Sigmoid colon (tissue), 7 donors: ENCODE data around the gene CHL1. TPM values are rescaled to one million over a fixed set of nuclear protein-coding genes. Genes with fewer than 3 reads are reported as not detected.

Experiments
- DNase-seq: peaks from one replicate; pipeline ENCODE4 v3.0.0-alpha.2; 2019
- H3K27ac ChIP-seq, 4 donors: fragments of 200-600 bp; sonication (generic); one replicate each; pipeline ENCODE4 v1.5.1; 2016 to 2019; ENCODE audit warnings: mild to moderate bottlenecking in 1 of 4
- H3K27me3 ChIP-seq, 3 donors: fragments of 200-600 bp; sonication (generic); one replicate each; pipeline ENCODE4 v1.5.1; 2019; ENCODE audit warnings: mild to moderate bottlenecking in 1 of 3
- H3K36me3 ChIP-seq, 4 donors: fragments of 200-600 bp; sonication (generic); one replicate each; pipeline ENCODE4 v1.5.1; 2016 to 2019
- H3K4me1 ChIP-seq, 4 donors: fragments of 200-600 bp; sonication (generic); one replicate each; pipeline ENCODE4 v1.5.1; 2017 to 2019
- H3K4me3 ChIP-seq, 4 donors: fragments of 200-600 bp; sonication (generic); one replicate each; pipeline ENCODE4 v1.5.1; 2017 to 2019; ENCODE audit warnings: mild to moderate bottlenecking in 2 of 4, moderate library complexity in 1 of 4
- H3K9me3 ChIP-seq, 4 donors: fragments of 200-600 bp in 3 of 4; sonication (generic) in 3 of 4; one replicate each; pipeline versions ENCODE4 v1.5.1 to v1.6.1; 2013 to 2019
- EP300 ChIP-seq, 4 donors: sonication (generic); formaldehyde crosslinking; IDR thresholded peaks; one replicate each; pipeline ENCODE4 v1.6.1; 2017; ENCODE audit warnings: antibody characterized with exemption in 4 of 4
- POLR2A ChIP-seq, 2 donors: fragments of 450-650 bp; IDR thresholded peaks; one replicate each; pipeline ENCODE4 v1.6.1; 2016; ENCODE audit warnings: antibody characterized with exemption in 2 of 2, mild to moderate bottlenecking in 2 of 2, moderate library complexity in 2 of 2
- POLR2AphosphoS5 ChIP-seq, 4 donors: sonication (generic); formaldehyde crosslinking; IDR thresholded peaks; one replicate each; pipeline ENCODE4 v1.6.1; 2017; ENCODE audit warnings: antibody characterized with exemption in 4 of 4
- WGBS, 2 donors: extraction: QIAGEN DNeasy Blood & Tissue Kit; methylation state at CpG; one replicate each; pipeline ENCODE4 v1.1.7; 2013; 5-methylcytosine and 5-hydroxymethylcytosine counted together
- intact Hi-C: fragments of 100-400 bp; cut with DNase I; formaldehyde crosslinking; loops from one replicate; pipeline ENCODE4 v1.15.1; 2023
- polyA plus RNA-seq, 3 donors: library from polyadenylated mRNA; stranded (reverse); fragments of 200-250 nt; gene quantifications; one replicate each; pipeline ENCODE4 v1.2.3, GENCODE V29; 2013
- total RNA-seq, 4 donors: library from RNA; depleted of rRNA; stranded (reverse); fragments of >200 nt; gene quantifications; one replicate each; pipeline ENCODE4 v1.1.0, GENCODE V29; 2016
- TF ChIP-seq, protein P1 (sequence below), 4 experiments: fragments of 450-650 bp in 3 of 4; fragments of 200-600 bp in 1 of 4; IDR thresholded peaks; one replicate each; pipeline ENCODE4 v1.5.1; 2016 to 2019; ENCODE audit warnings: antibody characterized with exemption in 4 of 4, mild to moderate bottlenecking in 3 of 4, moderate library complexity in 2 of 4
- donor health status: healthy with polysubstance abuse.
- donor health status: Bipolar disorder and iron deficiency.
- donor health status: healthy.

The CHL1 gene
- total and polyA plus RNA-seq, 7 donors: 0.46 to 86.7 (median 29.1) TPM

DNA sequence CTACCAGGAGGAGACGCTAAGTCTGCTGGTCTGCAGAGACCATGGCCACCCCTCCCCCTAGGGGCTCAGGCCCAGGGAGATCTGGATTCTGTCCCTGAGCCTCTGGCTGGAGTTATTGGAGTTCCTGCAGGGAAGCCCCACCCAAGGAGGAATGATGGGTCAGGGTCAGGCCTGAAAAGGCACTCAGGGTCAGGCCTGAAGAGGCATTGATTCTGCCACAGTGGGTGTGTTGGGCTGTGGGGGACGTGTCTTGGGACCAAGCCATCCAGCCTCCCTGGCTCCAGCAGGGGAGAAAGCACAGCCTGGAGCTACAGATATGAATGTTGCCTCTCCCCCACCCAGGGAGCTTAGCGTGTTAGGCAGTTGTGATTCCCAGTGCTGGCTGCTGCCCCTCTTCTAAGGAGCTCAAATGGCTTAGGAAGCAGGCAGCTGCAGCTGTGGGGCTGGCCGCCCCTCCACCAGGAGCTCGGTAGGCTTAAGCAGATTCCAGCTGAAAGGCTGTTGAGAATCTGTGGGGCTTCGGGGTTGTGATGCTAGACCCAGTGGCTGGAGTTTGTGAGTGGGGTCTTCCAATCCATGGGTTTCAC, 176.7 kb downstream of the CHL1 start:
- no peaks in the 10 kb centered on the region for H3K4me1 ChIP-seq
- TF ChIP-seq, protein P1, sequence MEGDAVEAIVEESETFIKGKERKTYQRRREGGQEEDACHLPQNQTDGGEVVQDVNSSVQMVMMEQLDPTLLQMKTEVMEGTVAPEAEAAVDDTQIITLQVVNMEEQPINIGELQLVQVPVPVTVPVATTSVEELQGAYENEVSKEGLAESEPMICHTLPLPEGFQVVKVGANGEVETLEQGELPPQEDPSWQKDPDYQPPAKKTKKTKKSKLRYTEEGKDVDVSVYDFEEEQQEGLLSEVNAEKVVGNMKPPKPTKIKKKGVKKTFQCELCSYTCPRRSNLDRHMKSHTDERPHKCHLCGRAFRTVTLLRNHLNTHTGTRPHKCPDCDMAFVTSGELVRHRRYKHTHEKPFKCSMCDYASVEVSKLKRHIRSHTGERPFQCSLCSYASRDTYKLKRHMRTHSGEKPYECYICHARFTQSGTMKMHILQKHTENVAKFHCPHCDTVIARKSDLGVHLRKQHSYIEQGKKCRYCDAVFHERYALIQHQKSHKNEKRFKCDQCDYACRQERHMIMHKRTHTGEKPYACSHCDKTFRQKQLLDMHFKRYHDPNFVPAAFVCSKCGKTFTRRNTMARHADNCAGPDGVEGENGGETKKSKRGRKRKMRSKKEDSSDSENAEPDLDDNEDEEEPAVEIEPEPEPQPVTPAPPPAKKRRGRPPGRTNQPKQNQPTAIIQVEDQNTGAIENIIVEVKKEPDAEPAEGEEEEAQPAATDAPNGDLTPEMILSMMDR (IDR thresholded peaks at IDR 0.05): no peak
- TF ChIP-seq EP300 (IDR thresholded peaks at IDR 0.05) (no peak), POLR2A (IDR thresholded peaks at IDR 0.05) (no peak), POLR2AphosphoS5 (IDR thresholded peaks at IDR 0.05) (no peak)
- peaks cover 0 to 30% (median 0%) of the 10 kb centered on the region in 3 donors for H3K27me3 ChIP-seq
- DNase-seq: no peak
- no peaks in the 10 kb centered on the region for H3K9me3 ChIP-seq
- H3K4me3 ChIP-seq: no peak overlapping the region
- H3K36me3 ChIP-seq: no peaks in the 10 kb centered on the region
- WGBS, 2 donors: 66 to 67% methylated on average over 6 of the region's 6 CpGs
- intact Hi-C loops: no loop called here
- H3K27ac ChIP-seq: no peak overlapping the region

DNA sequence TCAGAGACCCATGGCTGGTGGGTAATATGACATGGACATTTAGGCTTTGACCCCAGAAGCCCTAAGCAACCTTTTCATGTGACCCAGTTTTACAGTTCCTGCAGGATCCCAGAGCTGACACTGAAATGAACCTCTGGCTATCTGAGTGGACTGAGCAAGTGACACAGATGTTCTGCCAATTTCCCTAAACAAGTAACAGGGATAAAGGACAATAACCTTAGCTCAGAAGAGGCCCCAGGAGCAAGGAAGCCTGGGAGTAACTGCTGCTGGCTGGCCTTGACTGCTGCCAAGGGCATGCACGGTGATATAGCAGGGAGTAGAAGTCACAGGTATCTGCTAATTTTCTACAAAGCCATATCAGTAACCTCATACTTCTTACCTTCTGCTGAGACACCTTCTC, 177.9 kb downstream of the CHL1 start:
- 33 to 41% methylated on average over 1 of the region's 1 CpG for WGBS, 2 donors
- H3K9me3 ChIP-seq: no peaks in the 10 kb centered on the region
- intact Hi-C loops: no loop called here
- H3K4me1 ChIP-seq: no peaks in the 10 kb centered on the region
- H3K27me3 ChIP-seq: peaks cover 0 to 36% (median 0%) of the 10 kb centered on the region in 3 donors
- no peak overlapping the region for H3K27ac ChIP-seq
- no peaks in the 10 kb centered on the region for H3K36me3 ChIP-seq
- DNase-seq: no peak
- no peak overlapping the region for H3K4me3 ChIP-seq
- TF ChIP-seq POLR2AphosphoS5 (IDR thresholded peaks at IDR 0.05): no peak
- TF ChIP-seq EP300 (IDR thresholded peaks at IDR 0.05): no peak
- TF ChIP-seq, protein P1 (IDR thresholded peaks at IDR 0.05): no peak
- TF ChIP-seq POLR2A (IDR thresholded peaks at IDR 0.05): no peak

DNA sequence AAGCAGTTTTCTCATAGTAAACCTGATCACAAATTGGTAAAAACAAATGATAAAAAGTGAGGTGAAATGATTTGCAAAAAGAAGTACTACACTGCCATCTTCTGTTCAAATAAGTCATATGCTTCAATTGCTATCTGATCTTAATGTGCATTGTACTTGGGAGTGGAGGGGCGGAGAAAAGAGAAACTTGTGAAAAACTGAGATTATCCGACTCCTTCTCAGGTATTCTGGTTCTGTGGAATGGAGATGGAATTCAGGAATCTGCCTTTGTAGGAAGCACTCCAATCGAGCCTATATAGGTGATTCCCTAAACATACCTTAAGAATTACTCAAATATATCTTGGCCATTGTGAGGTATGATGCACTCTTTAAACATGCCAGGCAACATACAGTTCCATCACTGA, 180.6 kb downstream of the CHL1 start:
- H3K4me1 ChIP-seq: no peaks in the 10 kb centered on the region
- H3K27ac ChIP-seq: no peak overlapping the region
- intact Hi-C loops: no loop called here
- no peak for DNase-seq
- H3K4me3 ChIP-seq: no peak overlapping the region
- H3K36me3 ChIP-seq: no peaks in the 10 kb centered on the region
- 8 to 21% methylated on average over 3 of the region's 3 CpGs for WGBS, 2 donors
- H3K9me3 ChIP-seq: no peaks in the 10 kb centered on the region
- H3K27me3 ChIP-seq: peaks cover 0 to 36% (median 0%) of the 10 kb centered on the region in 3 donors
- TF ChIP-seq, protein P1 (IDR thresholded peaks at IDR 0.05): peak; percentile 28 to 54 (median 44)
- no peak for TF ChIP-seq EP300 (IDR thresholded peaks at IDR 0.05)

DNA sequence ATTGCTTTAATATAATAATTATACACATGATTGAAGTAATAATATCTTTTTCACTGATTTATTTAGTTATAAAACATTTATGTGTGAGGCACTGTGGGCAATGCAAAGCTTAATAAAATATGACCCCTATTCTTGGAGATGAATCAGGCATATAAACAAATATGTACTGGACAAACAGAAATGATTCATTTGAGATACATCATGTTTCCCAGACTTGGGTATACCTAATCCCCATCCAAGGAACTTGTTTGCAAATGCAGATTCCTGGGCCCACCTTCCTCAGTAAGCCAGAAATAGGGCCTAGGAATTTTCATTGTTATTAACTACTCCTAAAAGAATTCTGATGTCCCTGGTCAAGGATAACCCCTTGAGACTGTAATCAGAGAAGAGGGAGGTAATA, 184.2 kb downstream of the CHL1 start:
- intact Hi-C loops: no loop called here
- no peaks in the 10 kb centered on the region for H3K36me3 ChIP-seq
- no peak overlapping the region for H3K27ac ChIP-seq
- DNase-seq: no peak
- H3K9me3 ChIP-seq: no peaks in the 10 kb centered on the region
- no peak overlapping the region for H3K4me3 ChIP-seq
- peaks cover 0 to 14% (median 0%) of the 10 kb centered on the region in 3 donors for H3K27me3 ChIP-seq
- no peak for TF ChIP-seq POLR2AphosphoS5 (IDR thresholded peaks at IDR 0.05)
- H3K4me1 ChIP-seq: no peaks in the 10 kb centered on the region

DNA sequence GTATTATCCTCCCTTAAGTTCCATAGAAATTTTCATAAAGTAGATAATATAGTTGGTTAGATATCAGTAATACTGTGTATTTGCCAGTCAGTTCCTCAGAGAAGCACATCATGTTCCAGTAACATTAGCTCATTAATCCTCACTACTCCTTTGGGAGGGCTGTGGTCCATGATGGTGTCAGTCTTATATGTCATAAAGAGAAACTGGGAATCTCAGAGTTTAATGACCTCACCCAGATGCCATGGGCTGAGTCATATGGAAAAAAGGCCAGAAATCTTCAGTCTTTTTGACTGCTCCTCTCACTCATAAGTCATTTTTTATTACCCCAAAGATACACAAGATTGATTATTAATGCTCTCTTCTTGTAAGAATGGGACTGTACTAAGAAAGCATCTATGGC, 188.6 kb downstream of the CHL1 start:
- H3K27me3 ChIP-seq: no peaks in the 10 kb centered on the region
- no peak overlapping the region for H3K4me3 ChIP-seq
- no peaks in the 10 kb centered on the region for H3K4me1 ChIP-seq
- intact Hi-C loops: no loop called here
- no peak for TF ChIP-seq POLR2A (IDR thresholded peaks at IDR 0.05)
- no peak for TF ChIP-seq POLR2AphosphoS5 (IDR thresholded peaks at IDR 0.05)
- TF ChIP-seq, protein P1 (IDR thresholded peaks at IDR 0.05): no peak
- no peak for TF ChIP-seq EP300 (IDR thresholded peaks at IDR 0.05)
- no peak for DNase-seq
- no peak overlapping the region for H3K27ac ChIP-seq
- no peaks in the 10 kb centered on the region for H3K9me3 ChIP-seq
- no peaks in the 10 kb centered on the region for H3K36me3 ChIP-seq
